HG02571 (cell line): ENCODE data around the gene TRAM2.
"Not testable (repeated sequence)": the region's sequence is repeated elsewhere in the genome, so short reads cannot be mapped to it uniquely, and the experiment has no call there.

ENCODE experiments used
- ATAC-seq: cut with Tn5 transposase; IDR thresholded peaks from one replicate; pipeline ENCODE4 v1.9.1; 2021; ENCODE audit warnings: mild to moderate bottlenecking, moderate library complexity; ENCODE audit not compliant: unreplicated experiment

TRAM2 gene

GRCh38 chr6:52497652-52498408 is 79.0 kb downstream of the TRAM2 start:
- ATAC-seq: peak; percentile 74

GRCh38 chr6:52496631-52497030 is 80.2 kb downstream of the TRAM2 start:
- no peak for ATAC-seq

- no peak for ATAC-seq
These were observed 80.9 kb downstream of the TRAM2 start for GRCh38 chr6:52495922-52496321.

- no peak for ATAC-seq
These were observed 82.4 kb downstream of the TRAM2 start for GRCh38 chr6:52494298-52495072.

- ATAC-seq: no peak
These were observed 83.2 kb downstream of the TRAM2 start for GRCh38 chr6:52493669-52494068.

- peak; percentile 65 for ATAC-seq
These were observed 85.4 kb downstream of the TRAM2 start for GRCh38 chr6:52491203-52492069.

- ATAC-seq: no peak
These were observed 87.0 kb downstream of the TRAM2 start for GRCh38 chr6:52489881-52490280.

- ATAC-seq: no peak
These were observed 93.2 kb downstream of the TRAM2 start for GRCh38 chr6:52483671-52484003.

- no peak for ATAC-seq
These were observed 93.8 kb downstream of the TRAM2 start for GRCh38 chr6:52482903-52483670.

- no peak for ATAC-seq
These were observed 101.6 kb downstream of the TRAM2 start for GRCh38 chr6:52475307-52475706.

GRCh38 chr6:52474173-52474572 is 102.7 kb downstream of the TRAM2 start:
- no peak for ATAC-seq

- ATAC-seq: not testable (repeated sequence)
These were observed 115.7 kb downstream of the TRAM2 start for GRCh38 chr6:52461194-52461593.

GRCh38 chr6:52457096-52457495 is 119.8 kb downstream of the TRAM2 start:
- no peak for ATAC-seq

- no peak for ATAC-seq
These were observed 122.3 kb downstream of the TRAM2 start for GRCh38 chr6:52454556-52454955.
